ENCODE results near the gene LASP1. TPM values are rescaled to one million over a fixed set of nuclear protein-coding genes. Genes with fewer than 3 reads are reported as not detected.

Gene LASP1
- total and polyA plus RNA-seq, 2 experiments from 2014 or later, result 48.7 to 173 TPM

DNA sequence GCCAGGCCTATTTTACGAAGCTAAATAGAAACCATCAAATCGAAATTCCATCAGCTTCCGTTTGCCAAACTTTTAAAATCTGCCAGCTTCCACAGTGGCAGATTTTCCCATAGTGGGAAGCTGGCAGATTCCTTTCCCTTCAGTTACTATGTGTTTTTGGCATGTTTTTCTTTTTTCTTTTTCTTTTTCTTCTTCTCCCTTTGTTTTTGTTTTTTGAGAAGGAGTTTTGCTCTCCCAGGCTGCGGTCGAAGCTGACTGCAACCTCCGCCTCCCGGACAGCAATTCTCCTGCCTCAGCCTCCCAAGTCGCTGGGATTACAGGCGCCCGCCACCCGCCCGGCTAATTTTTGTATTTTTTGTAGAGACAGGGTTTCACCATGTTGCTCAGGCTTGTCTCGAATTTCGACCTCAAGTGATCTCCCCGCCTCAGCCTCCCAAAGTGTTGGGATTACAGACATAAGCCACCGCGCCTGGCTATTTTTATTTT lies 44.1 kb upstream of the LASP1 start (continued):
- TF ChIP-seq, protein P1, sequence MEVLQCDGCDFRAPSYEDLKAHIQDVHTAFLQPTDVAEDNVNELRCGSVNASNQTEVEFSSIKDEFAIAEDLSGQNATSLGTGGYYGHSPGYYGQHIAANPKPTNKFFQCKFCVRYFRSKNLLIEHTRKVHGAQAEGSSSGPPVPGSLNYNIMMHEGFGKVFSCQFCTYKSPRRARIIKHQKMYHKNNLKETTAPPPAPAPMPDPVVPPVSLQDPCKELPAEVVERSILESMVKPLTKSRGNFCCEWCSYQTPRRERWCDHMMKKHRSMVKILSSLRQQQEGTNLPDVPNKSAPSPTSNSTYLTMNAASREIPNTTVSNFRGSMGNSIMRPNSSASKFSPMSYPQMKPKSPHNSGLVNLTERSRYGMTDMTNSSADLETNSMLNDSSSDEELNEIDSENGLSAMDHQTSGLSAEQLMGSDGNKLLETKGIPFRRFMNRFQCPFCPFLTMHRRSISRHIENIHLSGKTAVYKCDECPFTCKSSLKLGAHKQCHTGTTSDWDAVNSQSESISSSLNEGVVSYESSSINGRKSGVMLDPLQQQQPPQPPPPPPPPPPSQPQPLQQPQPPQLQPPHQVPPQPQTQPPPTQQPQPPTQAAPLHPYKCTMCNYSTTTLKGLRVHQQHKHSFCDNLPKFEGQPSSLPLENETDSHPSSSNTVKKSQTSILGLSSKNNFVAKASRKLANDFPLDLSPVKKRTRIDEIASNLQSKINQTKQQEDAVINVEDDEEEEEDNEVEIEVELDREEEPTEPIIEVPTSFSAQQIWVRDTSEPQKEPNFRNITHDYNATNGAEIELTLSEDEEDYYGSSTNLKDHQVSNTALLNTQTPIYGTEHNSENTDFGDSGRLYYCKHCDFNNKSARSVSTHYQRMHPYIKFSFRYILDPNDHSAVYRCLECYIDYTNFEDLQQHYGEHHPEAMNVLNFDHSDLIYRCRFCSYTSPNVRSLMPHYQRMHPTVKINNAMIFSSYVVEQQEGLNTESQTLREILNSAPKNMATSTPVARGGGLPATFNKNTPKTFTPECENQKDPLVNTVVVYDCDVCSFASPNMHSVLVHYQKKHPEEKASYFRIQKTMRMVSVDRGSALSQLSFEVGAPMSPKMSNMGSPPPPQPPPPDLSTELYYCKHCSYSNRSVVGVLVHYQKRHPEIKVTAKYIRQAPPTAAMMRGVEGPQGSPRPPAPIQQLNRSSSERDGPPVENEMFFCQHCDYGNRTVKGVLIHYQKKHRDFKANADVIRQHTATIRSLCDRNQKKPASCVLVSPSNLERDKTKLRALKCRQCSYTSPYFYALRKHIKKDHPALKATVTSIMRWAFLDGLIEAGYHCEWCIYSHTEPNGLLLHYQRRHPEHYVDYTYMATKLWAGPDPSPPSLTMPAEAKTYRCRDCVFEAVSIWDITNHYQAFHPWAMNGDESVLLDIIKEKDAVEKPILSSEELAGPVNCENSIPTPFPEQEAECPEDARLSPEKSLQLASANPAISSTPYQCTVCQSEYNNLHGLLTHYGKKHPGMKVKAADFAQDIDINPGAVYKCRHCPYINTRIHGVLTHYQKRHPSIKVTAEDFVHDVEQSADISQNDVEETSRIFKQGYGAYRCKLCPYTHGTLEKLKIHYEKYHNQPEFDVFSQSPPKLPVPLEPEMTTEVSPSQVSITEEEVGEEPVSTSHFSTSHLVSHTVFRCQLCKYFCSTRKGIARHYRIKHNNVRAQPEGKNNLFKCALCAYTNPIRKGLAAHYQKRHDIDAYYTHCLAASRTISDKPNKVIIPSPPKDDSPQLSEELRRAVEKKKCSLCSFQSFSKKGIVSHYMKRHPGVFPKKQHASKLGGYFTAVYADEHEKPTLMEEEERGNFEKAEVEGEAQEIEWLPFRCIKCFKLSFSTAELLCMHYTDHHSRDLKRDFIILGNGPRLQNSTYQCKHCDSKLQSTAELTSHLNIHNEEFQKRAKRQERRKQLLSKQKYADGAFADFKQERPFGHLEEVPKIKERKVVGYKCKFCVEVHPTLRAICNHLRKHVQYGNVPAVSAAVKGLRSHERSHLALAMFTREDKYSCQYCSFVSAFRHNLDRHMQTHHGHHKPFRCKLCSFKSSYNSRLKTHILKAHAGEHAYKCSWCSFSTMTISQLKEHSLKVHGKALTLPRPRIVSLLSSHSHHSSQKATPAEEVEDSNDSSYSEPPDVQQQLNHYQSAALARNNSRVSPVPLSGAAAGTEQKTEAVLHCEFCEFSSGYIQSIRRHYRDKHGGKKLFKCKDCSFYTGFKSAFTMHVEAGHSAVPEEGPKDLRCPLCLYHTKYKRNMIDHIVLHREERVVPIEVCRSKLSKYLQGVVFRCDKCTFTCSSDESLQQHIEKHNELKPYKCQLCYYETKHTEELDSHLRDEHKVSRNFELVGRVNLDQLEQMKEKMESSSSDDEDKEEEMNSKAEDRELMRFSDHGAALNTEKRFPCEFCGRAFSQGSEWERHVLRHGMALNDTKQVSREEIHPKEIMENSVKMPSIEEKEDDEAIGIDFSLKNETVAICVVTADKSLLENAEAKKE (CRISPR knock-in tag; IDR thresholded peaks at IDR 0.05), result no peak
- TF ChIP-seq STAT1 (IDR thresholded peaks at IDR 0.05; ENCODE audit: unreplicated experiment), result no peak
- TF ChIP-seq NANOG (IDR thresholded peaks at IDR 0.05; ENCODE audit: borderline replicate concordance), result no peak
- TF ChIP-seq POLR2AphosphoS5 (IDR thresholded peaks at IDR 0.05; ENCODE audit: low read depth), result no peak
- TF ChIP-seq, protein P2, sequence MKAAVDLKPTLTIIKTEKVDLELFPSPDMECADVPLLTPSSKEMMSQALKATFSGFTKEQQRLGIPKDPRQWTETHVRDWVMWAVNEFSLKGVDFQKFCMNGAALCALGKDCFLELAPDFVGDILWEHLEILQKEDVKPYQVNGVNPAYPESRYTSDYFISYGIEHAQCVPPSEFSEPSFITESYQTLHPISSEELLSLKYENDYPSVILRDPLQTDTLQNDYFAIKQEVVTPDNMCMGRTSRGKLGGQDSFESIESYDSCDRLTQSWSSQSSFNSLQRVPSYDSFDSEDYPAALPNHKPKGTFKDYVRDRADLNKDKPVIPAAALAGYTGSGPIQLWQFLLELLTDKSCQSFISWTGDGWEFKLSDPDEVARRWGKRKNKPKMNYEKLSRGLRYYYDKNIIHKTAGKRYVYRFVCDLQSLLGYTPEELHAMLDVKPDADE (IDR thresholded peaks at IDR 0.05), result no peak

DNA sequence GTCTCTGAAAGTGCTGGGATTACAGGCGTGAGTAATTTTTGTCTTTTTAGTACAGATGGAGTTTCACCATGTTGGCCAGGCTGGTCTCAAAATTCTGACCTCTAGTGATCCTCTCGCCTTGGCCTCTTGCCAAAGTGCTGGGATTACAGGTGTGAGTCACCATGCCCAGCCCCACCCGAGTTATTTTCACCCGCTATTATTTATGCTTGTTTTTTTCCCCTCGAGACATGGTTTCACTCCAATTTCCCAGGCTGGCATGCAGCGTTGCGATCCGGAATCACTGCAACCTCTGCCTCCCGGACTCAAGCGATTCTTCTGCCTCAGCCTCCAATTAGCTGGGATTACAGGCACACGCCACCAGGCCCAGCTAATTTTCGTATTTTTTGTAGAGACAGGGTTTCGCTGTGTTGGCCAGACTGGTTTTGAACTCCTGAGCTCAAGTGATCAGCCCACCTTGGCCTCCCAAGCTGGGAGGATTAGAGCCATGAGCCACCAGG lies 25.5 kb upstream of the LASP1 start:
- Histone ChIP-seq H3F3A (replicated peaks; ENCODE audit: low read depth) (peaks cover 40% of the 10 kb centered on the region), H3K27ac (ENCODE audit: low read depth) (peak overlapping the region; percentile 53; the same call in 1 of the 2 replicates), H4K20me1 (replicated peaks; ENCODE audit: insufficient read depth) (peaks cover 12% of the 10 kb centered on the region), H3K79me2 (replicated peaks; ENCODE audit: insufficient read depth) (peaks cover 5% of the 10 kb centered on the region; the same call in 1 of the 2 replicates), H3K36me3 (ENCODE audit: insufficient read depth) (peaks cover 22% of the 10 kb centered on the region), H3K4me3 (no peak overlapping the region), H2AFZ (no peak overlapping the region), H3K27me3 (ENCODE audit: insufficient read depth) (no peaks in the 10 kb centered on the region), H3K4me2 (no peak overlapping the region), H3K9me2 (ENCODE audit: insufficient read depth) (no peaks in the 10 kb centered on the region), H3K4me1 (ENCODE audit: insufficient read depth) (no peaks in the 10 kb centered on the region)
- DNase-seq (ENCODE audit: low spot score), result peak; percentile 11
- Mint-ChIP-seq H3K9me3 (peaks cover 2% of the 10 kb centered on the region; the same call in 1 of the 3 replicates), H3K36me3 (ENCODE audit: low read depth) (peaks cover 32% of the 10 kb centered on the region), H3K27me3 (ENCODE audit: insufficient read depth, low read depth, poor library complexity) (peaks cover 17% of the 10 kb centered on the region), H3K4me3 (no peak overlapping the region), H3K27ac (peak overlapping the region; percentile 59; the same call in 1 of the 2 replicates), H3K4me1 (peaks cover 5% of the 10 kb centered on the region; the same call in 2 of the 3 replicates)
- ATAC-seq, result no peak; the same call in 2 of the 3 replicates
- no peak for TF ChIP-seq EZH2phosphoT487 (IDR thresholded peaks at IDR 0.05; ENCODE audit: unreplicated experiment)
- TF ChIP-seq, protein P3, sequence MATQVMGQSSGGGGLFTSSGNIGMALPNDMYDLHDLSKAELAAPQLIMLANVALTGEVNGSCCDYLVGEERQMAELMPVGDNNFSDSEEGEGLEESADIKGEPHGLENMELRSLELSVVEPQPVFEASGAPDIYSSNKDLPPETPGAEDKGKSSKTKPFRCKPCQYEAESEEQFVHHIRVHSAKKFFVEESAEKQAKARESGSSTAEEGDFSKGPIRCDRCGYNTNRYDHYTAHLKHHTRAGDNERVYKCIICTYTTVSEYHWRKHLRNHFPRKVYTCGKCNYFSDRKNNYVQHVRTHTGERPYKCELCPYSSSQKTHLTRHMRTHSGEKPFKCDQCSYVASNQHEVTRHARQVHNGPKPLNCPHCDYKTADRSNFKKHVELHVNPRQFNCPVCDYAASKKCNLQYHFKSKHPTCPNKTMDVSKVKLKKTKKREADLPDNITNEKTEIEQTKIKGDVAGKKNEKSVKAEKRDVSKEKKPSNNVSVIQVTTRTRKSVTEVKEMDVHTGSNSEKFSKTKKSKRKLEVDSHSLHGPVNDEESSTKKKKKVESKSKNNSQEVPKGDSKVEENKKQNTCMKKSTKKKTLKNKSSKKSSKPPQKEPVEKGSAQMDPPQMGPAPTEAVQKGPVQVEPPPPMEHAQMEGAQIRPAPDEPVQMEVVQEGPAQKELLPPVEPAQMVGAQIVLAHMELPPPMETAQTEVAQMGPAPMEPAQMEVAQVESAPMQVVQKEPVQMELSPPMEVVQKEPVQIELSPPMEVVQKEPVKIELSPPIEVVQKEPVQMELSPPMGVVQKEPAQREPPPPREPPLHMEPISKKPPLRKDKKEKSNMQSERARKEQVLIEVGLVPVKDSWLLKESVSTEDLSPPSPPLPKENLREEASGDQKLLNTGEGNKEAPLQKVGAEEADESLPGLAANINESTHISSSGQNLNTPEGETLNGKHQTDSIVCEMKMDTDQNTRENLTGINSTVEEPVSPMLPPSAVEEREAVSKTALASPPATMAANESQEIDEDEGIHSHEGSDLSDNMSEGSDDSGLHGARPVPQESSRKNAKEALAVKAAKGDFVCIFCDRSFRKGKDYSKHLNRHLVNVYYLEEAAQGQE (IDR thresholded peaks at IDR 0.05; ENCODE audit: unreplicated experiment), result no peak

Measured in GM23338 (cell line).